NCI-H2029 treated with DMSO at 0.1 percent for 48 hours (cell line): Measurements from ENCODE around the gene ZBTB11.
"Not testable (repeated sequence)": the region's sequence is repeated elsewhere in the genome, so short reads cannot be mapped to it uniquely, and the experiment has no call there.

ENCODE experiments used
- DNase-seq: peaks from one replicate; lab custom pipeline; 2025; lab: John Stamatoyannopoulos, UW

Gene ZBTB11

DNA sequence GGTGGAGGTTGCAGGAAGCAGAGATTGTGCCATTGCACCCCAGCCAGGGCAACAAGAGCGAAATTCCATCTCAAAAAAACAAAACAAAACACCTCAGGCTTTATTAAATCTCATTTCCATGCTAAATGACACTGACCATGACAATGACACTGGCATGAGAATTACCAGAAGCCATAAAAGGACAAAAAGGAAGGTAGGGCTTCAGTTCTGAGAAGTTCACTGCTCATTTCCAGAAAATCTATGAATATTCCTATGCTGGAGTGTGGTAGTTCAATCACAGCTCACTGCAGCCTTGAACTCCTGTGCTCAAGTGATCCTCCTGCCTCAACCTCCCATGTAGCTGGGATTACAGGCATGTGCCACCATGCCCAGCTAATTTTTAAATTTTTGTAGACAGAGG lies 58.2 kb downstream of the ZBTB11 start:
- DNase-seq = no peak

DNA sequence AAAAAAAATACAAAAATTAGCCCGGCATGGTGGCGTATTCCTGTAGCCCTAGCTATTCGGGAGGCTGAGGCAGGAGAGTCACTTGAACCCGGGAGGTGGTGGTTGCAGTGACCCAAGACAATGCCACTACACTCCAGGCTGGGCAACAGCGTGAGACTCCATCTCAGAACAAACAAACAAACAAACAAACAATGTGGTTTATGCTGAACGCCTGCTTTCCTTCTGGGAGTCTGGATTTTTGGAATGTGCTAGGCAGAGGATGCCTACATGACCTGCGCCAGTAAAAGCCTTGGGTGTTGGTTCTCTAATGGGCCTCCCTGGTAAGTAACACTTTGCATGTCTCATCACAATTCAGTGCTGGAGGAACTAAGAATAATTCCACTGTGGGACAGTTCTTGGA lies 59.5 kb downstream of the ZBTB11 start:
- no peak for DNase-seq

DNA sequence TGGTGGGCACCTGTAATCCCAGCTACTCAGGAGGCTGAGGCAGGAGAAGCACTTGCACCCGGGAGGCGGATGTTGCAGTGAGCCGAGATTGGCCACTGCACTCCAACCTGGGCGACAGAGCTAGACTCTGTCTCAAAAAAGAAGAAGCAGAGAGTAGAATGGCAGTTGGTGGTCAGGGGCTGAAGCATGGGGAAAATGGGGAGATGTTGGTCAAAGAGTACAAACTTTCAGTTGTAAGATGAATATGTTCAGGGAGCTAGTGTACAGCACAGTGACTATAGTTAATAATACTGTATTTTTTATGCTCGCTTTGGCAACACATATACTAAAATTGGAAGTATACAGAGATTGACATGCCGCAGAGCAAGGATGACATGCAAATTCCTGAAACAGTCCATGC lies 61.4 kb downstream of the ZBTB11 start:
- no peak for DNase-seq

DNA sequence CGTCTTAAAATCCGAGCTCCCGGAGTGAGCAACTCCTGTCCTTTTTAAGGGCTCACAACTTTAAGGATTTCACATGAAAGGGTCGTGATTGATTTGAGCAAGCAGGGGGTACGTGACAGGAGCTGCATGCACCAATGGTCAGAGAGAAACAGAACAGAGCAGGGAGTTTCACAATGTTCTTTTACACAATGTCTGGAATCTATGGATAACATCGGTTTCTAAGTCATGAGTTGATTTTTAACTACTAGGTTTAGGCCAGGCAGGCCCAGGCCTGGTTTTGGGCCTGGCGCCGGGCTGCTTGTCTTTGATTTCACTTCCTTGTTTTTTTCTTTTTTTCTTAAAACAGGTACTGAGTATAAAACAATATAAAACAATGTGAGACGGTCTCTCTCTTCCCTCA lies 63.9 kb downstream of the ZBTB11 start:
- not testable (repeated sequence) for DNase-seq

GRCh38 chr3:101611023-101611422 lies 65.9 kb downstream of the ZBTB11 start:
- no peak for DNase-seq

DNA sequence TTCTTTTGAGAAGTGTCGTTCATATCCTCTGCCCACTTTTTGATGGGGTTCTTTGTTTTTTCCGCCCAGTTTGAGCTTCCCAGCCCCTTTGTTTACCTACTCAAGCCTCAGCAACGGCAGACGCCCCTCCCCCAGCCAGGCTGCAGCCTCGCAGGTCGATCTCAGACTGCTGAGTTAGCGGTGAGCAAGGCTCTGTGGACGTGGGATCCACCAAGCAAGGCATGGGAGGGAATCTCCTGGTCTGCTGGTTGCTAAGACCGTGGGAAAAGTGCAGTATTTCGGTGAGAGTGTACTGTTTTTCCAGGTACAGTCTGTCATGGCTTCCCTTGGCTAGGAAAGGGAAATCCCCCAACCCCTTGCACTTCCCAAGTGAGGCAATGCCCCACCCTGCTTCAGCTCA lies 71.5 kb downstream of the ZBTB11 start:
- DNase-seq = not testable (repeated sequence)

DNA sequence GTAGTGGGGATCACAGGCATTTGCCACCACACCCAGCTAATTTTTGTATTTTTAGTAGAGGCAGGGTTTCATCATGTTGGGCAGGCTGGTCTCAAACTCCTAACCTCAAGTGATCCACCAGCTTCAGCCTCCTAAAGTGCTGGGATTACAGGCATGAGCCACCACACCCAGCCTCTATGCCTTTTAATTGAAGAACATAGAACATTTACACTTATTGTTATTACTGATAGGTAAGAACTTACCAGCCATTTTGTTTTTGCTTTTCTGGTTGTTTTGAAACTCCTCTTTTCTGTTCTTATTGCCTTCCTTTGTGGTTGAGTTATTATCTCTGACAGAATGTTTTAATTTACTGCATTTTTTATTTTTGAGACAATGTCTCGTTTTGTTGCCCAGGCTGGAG lies 73.7 kb downstream of the ZBTB11 start:
- no peak for DNase-seq

DNA sequence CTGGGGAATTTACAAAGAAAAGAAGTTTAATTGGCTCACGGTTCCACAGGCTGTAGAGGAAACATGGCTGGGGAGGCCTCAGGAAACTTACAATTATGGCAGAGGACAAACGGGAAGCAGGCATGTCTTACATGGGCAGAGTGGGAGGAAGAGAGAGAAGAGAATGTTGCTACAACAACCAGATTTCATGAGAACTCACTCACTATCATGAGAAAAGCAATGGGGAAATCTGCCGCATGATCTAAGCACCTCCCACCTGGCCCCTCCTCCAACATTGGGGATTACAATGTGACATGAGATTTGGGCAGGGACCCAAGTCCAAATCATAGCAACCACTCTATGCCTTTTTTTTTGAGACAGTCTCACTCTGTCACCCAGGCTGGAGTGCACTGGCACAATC lies 74.2 kb downstream of the ZBTB11 start:
- no peak for DNase-seq
